ENCODE results near the gene PCYOX1L.
A peak's percentile ranks its signal among the peaks of the same experiment; 100 is the strongest.

The PCYOX1L gene, protein sequence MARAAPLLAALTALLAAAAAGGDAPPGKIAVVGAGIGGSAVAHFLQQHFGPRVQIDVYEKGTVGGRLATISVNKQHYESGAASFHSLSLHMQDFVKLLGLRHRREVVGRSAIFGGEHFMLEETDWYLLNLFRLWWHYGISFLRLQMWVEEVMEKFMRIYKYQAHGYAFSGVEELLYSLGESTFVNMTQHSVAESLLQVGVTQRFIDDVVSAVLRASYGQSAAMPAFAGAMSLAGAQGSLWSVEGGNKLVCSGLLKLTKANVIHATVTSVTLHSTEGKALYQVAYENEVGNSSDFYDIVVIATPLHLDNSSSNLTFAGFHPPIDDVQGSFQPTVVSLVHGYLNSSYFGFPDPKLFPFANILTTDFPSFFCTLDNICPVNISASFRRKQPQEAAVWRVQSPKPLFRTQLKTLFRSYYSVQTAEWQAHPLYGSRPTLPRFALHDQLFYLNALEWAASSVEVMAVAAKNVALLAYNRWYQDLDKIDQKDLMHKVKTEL

DNA sequence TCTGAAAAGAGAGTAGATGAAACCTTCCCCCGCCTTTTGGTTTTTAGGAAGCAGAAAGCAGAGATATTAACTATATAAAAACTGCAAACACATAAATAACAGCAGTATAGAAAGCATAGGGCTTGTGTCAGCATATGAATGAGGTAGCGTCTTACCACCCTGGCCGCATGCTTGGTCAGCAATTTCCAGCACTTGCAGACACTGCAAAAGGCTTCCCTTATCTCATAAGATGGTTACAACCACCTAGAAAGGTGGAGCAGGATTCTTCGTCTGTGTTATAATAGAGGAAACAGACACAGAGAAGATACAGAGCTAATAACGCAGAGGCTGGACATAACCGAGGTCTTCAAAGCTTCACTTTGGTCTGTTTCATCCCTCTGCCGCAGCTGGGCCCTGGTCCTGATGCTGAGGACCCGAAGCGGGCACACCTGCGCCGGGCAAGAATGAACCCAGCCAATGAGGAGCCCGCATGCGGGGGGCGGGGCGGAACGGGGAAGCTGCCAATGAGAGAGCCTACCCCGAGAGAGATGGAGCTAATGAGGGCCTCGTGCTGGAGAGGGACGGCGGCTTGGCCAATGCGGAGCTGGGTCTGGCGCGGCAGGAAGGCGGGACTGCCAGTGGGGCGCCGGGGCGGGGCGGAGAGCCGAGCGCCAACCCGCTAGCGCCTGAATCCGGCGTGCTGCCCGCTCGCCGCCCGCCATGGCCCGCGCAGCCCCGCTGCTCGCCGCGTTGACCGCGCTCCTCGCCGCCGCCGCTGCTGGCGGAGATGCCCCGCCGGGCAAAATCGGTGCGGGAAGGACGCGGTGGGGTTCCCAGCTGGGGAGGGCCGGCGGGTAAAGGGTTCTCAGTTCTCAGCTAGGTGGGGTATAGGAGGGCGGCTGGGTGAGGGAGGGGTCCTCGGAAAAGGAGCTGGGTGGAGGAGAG lies at the start of gene PCYOX1L:
TSS of gene PCYOX1L (plus strand) at position 677 of the 924 bp plus-strand sequence. CDS start at position 700, 23 bp downstream.
- peak; percentile 66 for DNase-seq (ENCODE audit: low read depth)

DNA sequence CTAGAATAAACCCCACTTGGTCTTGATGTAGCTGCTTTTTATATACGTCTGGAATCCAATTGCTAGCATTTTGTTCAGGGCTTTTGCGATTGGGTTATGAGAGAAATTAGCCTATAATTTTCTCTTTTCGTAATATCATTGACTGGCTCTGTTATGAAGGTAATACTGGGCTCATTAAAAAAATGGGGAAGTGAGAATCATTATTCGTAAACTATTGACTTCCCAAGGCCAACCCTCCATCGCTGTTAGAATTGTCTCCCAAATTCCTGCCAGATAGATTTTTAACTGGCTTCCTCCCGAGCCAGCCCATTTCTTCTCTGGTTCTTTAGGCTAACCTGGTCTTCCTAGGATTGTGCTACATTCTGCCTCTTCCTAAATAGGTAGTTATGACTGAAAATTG lies 48.5 kb upstream of the PCYOX1L start:
- no peak for DNase-seq (ENCODE audit: low read depth)

DNA sequence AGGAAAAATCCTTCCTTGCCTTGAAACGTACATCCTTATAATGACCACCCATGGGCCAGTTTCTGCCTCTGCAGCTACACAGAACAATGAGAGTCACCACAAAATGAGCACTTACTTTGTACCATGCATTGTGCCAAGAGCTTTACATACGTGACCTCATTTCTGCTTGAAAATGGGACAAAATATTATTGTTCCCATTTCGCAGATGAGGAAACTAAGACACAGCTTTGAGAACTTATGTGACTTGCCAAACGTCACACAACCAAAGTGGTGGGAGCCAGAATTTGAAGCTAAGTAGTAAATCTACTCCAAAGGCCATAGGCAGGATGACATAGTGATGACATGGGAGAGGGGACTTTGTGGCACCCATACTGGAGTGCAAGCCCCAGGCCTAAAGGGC lies 47.4 kb upstream of the PCYOX1L start:
- DNase-seq (ENCODE audit: low read depth) = no peak

DNA sequence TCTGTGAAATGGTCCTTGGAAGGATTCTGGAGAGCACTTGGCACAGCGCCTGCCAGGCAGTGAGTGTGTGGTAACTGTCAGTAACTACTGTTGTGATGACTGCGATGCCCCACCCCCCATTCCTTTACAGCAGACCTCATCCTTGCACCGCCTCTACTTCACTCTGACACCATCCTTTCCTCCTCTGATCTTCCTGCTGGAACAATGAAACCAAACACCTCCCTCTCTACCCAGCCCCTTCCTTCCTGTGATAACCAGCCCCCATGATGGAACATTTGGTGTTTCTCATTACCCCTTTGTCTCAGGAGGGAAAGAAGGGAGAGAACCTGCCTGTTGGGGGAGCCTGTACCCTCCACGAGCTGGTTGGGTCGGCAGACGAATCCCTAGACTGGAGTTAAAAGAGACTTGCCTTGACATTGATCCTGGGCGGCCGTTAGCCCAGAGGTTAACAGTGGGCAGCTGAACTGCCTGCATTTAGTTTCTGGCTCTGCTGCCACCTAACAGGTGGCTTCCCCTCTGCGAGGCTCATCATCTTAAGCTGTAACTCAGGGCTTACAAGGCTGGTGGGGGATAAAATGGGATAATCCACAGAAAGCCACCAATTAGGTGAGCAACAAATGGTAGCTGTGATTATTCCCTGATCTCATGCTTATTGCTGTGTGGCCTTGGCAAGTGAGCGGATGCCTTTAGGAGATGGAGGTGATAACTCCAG lies 46.7 kb upstream of the PCYOX1L start:
- DNase-seq (ENCODE audit: low read depth) = peak; percentile 54

DNA sequence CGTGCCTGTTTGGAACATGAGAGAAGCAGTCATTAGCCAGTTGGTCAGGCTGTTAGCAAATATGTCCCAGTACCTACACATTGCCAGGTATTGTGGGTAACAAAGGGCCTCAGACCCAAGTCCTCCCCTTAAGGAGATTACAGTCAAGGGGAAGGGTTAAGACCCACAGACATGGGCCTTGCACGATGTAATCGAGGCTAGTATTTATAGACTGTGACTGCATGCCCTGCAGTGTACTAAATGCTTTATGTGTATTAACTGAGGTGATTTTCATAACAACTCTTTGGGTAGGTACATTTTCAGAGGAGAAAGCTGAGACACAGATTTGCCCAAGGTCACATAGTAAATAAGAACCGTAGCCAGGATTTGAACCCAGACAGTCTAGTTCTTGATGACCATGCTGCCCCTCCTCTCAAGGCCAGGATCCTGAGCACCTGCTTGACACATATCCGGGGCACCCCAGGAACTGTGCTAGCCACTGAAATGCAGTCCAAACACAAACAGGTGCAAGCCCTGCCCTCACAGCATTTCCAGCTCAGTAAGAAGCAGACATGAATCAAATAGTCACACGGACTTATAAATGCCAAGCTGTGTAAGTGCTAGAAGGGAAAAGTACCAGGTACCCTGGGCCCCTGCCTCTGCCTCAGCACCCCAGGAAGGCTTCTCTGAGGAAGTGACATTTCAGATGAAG lies 44.5 kb upstream of the PCYOX1L start:
- DNase-seq (ENCODE audit: low read depth) = no peak

DNA sequence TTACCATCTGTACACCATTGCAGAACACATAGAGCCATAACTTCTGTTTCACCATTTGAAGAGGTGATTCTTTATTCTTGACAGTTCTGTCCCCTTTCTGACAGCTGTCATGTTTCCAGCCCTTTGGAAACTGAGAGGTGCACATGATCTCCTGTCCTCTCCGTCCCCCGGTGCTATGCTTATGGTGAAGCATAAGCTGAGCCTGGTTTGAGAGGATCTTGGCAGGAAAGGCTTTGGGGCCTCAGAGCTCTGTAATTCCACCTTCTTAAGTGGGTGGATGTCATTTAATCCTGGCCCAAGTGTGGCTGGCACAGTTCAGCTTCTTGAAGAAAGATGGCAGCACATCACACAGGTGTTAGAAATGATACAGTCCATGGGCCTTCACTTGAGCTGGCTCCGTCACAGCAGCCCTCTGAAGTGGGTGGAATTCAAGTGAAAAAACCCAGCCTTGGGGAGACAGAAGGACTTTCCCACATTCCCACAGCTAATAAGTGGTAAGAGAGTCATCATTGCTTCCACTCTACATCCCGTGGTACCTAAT lies 43.2 kb upstream of the PCYOX1L start:
- no peak for DNase-seq (ENCODE audit: low read depth)

DNA sequence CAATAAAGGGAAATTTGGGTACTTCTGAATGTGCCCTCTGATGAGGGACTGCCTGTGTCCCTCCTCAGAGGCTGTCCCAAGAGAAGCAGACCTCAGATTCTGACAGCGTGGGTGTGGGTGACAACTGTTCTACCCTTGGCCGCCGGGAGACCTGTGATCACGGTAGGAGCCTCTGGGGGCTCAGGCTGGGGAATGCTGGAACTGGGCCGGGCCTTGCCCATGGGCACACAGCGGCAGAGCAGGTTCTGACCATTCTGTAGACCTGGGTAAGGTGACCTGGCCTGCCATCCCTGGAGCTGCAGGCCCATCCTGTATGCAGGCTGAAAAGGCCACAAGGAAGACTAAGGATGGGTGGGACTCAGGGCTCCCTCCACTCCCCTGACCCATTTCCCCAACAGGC lies 42.1 kb upstream of the PCYOX1L start:
- no peak for DNase-seq (ENCODE audit: low read depth)

DNA sequence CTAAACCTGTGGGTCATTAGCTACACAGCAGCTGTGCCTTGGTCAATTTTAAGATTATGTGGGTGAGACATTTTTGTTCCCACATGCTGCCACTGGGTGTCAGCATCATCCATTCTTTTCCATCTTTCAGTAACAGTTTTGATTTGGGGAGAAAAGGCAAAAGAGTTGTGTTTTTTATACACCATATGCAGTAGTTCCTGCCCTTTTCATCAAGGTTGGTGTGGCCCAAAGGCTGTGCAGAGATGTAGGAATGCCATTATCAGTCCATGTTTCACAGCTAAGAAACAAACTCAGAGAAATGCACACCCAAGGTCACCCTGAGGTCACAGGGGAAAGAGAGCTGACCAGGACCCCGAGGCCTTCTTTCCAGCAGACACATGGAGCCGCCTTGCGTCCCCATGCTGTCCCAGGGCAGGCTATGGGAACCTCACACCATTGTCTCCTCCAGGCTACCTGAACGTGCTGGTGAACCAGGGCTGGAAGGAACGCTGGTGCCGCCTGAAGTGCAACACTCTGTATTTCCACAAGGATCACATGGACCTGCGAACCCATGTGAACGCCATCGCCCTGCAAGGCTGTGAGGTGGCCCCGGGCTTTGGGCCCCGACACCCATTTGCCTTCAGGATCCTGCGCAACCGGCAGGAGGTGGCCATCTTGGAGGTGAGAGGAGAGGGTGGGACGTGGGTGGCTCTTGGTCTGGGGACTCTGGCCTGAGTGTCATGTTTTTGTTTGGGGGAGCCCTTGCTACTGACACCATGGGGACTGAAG lies 40.4 kb upstream of the PCYOX1L start:
- DNase-seq (ENCODE audit: low read depth) = no peak

DNA sequence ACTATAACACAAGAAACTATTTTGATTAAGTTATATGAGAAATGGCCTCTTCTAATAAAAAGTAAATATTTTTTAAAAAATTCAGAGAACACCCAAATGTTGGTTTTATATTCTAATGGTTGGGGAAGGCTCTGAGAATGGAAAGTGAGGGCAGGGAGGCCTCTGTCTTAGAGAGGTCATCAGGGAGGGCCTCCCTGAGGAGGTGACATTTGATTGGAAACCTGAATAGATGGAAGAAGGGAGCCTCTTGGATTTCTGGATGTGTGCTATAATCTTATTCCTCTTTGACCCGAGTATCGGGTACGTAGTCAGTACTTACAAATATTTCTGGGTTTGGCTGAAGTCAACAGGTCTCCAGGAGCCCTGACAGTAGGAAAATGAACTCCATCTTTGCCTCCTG lies 38.7 kb upstream of the PCYOX1L start:
- no peak for DNase-seq (ENCODE audit: low read depth)

DNA sequence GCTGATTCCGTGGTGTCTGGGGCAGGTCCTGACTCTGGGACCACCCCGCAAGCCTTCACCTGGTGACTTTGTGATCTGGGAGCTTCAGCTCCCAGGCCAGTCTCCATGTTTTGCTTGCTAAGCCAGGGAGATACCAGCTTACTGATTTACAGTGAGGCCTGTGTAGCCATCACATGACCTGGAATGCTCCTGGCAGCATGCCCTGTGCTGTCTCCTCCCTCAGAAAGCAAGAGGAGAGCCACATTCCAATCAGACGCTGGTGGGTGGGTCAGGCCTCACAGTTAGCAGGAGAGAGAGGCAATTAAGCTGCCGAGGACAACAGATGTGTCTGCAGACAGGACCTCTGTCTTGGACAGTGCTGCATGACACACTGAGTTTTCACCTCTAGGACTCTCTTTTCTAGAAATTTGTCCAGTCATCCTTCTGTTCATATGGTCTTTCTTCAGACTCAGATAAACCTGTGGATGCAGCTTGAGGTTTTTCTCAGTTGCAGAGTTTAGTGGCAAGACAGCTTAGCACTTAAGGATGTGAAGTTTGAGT lies 37.0 kb upstream of the PCYOX1L start:
- peak; percentile 80 for DNase-seq (ENCODE audit: low read depth)

DNA sequence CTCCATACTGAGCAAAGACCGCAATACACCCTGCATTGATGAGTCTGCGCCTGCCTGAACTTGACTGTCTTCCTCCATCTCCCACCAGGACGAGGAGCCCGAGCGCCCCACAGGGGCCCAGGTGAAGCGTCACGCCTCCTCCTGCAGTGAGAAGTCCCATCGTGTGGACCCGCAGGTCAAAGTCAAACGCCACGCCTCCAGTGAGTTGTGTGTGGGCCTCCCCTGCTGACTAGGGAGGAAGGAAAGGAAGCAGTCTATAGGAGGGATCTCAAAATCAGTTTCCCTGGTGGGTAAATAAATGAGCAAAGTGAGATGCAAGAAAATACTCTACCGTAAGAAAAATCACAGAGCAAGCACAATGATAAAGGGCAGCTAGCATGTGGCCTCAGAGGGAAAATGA lies 35.3 kb upstream of the PCYOX1L start:
- DNase-seq (ENCODE audit: low read depth) = no peak

DNA sequence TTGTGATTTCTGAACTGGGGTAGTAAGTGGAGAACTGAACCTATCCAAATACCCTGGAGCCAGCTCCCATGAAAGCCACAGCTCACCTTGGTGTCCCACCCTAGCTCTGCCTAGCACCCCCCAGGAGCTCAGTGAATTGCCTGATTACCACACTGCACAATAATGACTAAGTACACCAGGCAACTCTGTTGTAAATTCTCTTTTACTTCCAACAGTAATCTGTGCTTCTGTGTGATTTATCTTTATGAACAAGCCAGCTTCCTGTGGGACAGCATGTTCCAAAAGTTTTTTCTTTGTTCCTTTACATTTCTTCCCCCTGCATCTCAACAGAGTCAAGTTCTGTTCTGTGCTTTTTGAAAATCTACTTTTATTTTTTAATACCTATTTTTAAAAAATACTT lies 34.6 kb upstream of the PCYOX1L start:
- no peak for DNase-seq (ENCODE audit: low read depth)

DNA sequence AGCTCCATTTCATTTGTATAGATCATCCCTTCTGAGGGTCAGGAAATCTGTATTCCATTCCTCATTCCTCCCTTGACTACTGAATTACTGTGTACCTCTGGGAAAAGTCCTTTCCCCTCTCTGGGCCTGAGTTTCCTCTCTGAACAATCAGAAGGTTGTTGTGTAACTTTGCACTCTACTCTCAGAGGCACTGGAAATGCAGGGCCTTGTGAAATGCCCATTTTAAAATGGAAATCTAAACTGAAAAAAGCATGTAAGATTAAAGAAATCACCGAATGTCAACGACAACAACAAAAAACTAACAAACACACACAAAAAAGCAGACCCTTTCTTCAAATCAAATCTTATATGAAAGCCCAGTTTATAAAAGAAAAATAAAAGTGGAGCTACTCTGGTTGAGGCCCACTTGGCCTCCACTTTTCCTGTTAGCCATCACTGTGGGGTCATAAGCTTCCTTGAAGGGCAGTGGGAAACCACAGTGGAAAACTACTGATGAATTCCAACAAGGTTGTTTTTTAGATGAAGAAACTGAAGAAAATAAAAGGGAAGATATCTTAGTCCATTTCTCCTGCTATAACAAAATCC lies 34.1 kb upstream of the PCYOX1L start:
- DNase-seq (ENCODE audit: low read depth) = no peak

DNA sequence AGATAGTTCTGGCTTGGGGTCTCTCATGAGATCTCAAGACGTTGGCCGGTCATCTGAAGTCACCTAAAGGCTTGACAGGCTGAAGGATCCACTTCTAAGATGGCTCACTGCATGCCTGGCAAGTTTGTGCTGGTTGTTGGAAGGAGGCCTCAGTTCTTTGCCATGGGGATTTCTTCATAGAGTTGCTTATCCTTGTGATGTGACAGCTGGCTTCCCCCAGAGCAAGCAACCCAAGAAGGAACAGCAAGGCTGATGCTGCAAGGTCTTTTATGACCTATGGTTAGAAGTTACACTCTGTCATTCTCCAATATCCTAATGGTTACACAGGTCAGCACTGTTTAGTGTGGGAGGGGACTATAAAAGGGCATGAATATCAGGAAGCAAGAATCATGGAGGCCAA lies 33.2 kb upstream of the PCYOX1L start:
- no peak for DNase-seq (ENCODE audit: low read depth)

DNA sequence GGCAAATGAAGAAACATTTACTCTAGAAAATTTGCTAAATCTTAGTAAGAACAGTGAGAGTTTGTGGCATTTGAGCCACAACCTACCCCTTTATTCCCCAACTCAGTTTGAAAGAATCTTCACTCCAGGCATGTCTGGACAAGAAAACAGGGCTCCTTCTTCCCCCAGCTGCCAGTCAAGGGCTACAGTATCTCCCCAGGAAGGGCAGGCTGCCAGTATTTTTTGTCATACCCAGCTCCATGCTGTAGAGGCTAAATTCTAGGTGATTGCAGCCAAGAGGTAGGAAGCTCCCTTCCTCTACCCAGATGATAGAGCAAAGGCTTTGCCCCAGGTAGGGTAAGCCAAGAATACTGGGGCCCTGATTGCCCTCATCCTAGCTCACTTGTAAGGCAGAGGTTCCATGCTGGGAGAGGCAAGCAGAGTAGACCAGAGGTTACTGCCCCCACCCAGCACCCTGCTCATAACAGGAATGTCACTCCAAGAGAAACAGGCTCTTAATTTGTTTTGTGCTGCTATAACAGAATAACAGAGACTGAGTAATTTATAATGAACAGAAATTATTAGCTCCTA lies 32.6 kb upstream of the PCYOX1L start:
- DNase-seq (ENCODE audit: low read depth) = no peak

DNA sequence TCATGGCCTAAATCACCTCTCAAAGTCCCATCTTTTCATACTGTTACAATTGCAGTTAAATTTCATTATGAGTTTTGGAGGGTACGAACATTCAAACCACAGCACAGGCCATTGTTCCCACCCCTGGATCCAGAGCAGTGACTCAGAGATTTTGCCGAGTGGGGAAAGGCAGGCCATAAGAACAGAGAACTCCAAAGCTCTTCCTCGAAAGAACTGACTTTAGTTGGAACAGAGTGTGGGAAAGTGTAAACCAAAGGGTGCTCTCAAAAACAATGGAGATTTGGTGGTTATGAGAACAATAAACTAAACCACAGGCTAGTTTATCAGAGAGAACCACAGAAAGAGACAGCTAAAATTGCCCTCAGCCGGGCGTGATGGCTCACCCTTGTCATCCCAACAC lies 32.0 kb upstream of the PCYOX1L start:
- DNase-seq (ENCODE audit: low read depth) = no peak

DNA sequence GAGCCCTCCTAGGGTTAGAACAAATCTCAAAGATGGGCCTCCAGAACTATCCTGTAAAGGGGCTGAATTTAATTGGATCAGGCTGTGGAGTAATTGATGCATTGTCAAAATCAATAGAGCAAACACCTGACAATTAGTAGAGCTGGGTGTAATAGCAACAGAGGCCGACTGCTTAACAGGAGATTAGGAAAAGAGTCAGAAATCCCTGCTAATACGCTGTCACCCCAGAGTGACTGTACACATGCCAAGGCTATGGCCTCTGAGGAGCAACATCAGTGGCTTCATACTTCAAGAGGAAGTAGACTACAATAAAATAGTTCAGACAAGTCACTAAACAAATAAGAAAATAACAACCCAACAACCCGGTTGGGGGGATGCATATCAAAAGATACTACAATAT lies 31.2 kb upstream of the PCYOX1L start:
- no peak for DNase-seq (ENCODE audit: low read depth)

DNA sequence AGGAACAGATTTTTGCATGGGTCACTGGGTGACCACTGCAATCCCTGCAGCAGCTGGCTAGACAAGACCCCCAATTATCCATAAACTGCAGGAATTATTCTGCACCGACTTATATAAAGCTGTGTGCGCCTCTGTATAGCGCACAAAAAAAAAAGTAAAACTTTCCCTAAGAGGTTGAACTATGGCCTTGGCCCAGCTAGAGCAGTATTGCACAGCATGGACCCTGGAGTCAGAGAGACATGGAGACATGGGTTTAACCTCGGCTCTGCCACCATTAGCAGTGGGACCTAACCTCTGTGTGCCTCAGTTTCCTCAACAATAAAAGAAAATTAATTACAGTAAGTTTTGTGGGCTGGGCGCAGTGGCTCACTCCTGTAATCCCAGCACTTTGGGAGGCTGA lies 29.7 kb upstream of the PCYOX1L start:
- DNase-seq (ENCODE audit: low read depth) = no peak

DNA sequence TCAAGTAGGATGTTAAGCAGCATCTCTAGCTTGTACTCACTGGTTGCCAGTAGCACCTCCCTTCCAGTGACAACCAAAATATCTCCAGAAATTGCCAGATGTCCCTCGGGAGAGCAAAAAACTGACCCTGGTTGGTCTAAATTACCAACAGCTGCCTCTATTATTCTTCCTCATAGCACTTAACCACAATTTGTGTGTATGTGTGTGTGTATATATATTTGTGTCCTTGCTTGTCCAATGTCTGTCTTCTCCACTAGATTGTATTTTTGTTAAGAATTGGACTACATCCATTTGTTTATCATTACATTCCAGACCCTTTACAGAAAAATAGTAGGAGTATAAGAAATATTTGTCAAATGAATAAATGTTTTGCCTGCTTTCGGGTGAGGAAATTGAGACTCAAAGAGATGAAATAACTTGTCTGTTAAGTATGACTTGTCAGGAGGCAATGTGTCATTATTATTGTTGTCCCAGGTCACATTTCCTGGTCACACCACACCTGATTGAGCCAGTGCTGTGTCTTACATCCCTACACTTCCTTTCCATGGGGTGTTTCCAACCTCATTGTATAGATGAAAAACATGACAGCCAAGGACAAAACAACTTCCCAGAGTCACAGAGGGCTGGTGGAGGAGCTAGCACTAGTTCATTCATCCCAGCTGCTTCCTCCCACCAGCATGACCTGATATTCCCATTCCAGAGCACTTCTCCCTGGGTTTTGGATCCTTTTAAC lies 24.0 kb upstream of the PCYOX1L start:
- no peak for DNase-seq (ENCODE audit: low read depth)

Data from non-pigmented ciliary epithelial cell (primary cell).